ENCODE measurements around the gene DAB2IP.

Gene DAB2IP

GRCh38 chr9:121813519-121814210, 162.2 kb downstream of the DAB2IP start:
- Mint-ChIP-seq H3K9me3 (no peaks in the 10 kb centered on the region), H3K27ac (no peak overlapping the region), H3K4me1 (ENCODE audit: low read depth) (no peaks in the 10 kb centered on the region), H3K27me3 (peaks cover 6% of the 10 kb centered on the region), H3K36me3 (ENCODE audit: low read depth) (no peaks in the 10 kb centered on the region), H3K4me3 (no peak overlapping the region)
- intact Hi-C loops (cut with micrococcal nuclease), result no loop called here

GRCh38 chr9:121814594-121814993, 163.2 kb downstream of the DAB2IP start:
- Mint-ChIP-seq H3K4me3 (no peak overlapping the region), H3K4me1 (ENCODE audit: low read depth) (no peaks in the 10 kb centered on the region), H3K9me3 (no peaks in the 10 kb centered on the region), H3K36me3 (ENCODE audit: low read depth) (no peaks in the 10 kb centered on the region), H3K27me3 (peaks cover 6% of the 10 kb centered on the region), H3K27ac (no peak overlapping the region)
- intact Hi-C loops (cut with micrococcal nuclease), result no loop called here

- intact Hi-C loops (cut with micrococcal nuclease), result no loop called here
- Mint-ChIP-seq H3K4me3 (no peak overlapping the region), H3K4me1 (ENCODE audit: low read depth) (no peaks in the 10 kb centered on the region), H3K9me3 (no peaks in the 10 kb centered on the region), H3K27ac (no peak overlapping the region), H3K36me3 (ENCODE audit: low read depth) (no peaks in the 10 kb centered on the region), H3K27me3 (peaks cover 6% of the 10 kb centered on the region)
Observed at GRCh38 chr9:121815084-121815483, 163.7 kb downstream of the DAB2IP start.

- intact Hi-C loops (cut with micrococcal nuclease), result no loop called here
- no peak overlapping the region for H3K4me3 Mint-ChIP-seq
- no peak overlapping the region for H3K27ac Mint-ChIP-seq
- no peaks in the 10 kb centered on the region for H3K9me3 Mint-ChIP-seq
- no peaks in the 10 kb centered on the region for H3K4me1 Mint-ChIP-seq (ENCODE audit: low read depth)
- H3K27me3 Mint-ChIP-seq, result peaks cover 6% of the 10 kb centered on the region
- no peaks in the 10 kb centered on the region for H3K36me3 Mint-ChIP-seq (ENCODE audit: low read depth)
Observed at GRCh38 chr9:121815546-121816448, 164.4 kb downstream of the DAB2IP start.

GRCh38 chr9:121816449-121816817, 165.0 kb downstream of the DAB2IP start:
- intact Hi-C loops (cut with micrococcal nuclease), result no loop called here
- Mint-ChIP-seq H3K27ac (no peak overlapping the region), H3K9me3 (no peaks in the 10 kb centered on the region), H3K4me3 (no peak overlapping the region), H3K27me3 (peaks cover 6% of the 10 kb centered on the region), H3K4me1 (ENCODE audit: low read depth) (no peaks in the 10 kb centered on the region), H3K36me3 (ENCODE audit: low read depth) (no peaks in the 10 kb centered on the region)

GRCh38 chr9:121816845-121817450, 165.5 kb downstream of the DAB2IP start:
- Mint-ChIP-seq H3K27me3 (peaks cover 6% of the 10 kb centered on the region), H3K36me3 (ENCODE audit: low read depth) (no peaks in the 10 kb centered on the region), H3K4me1 (ENCODE audit: low read depth) (no peaks in the 10 kb centered on the region), H3K9me3 (no peaks in the 10 kb centered on the region), H3K27ac (no peak overlapping the region), H3K4me3 (no peak overlapping the region)
- intact Hi-C loops (cut with micrococcal nuclease), result no loop called here

- no peaks in the 10 kb centered on the region for H3K4me1 Mint-ChIP-seq (ENCODE audit: low read depth)
- H3K9me3 Mint-ChIP-seq, result no peaks in the 10 kb centered on the region
- H3K36me3 Mint-ChIP-seq (ENCODE audit: low read depth), result no peaks in the 10 kb centered on the region
- intact Hi-C loops (cut with micrococcal nuclease), result no loop called here
- no peak overlapping the region for H3K27ac Mint-ChIP-seq
- H3K27me3 Mint-ChIP-seq, result peaks cover 6% of the 10 kb centered on the region
- H3K4me3 Mint-ChIP-seq, result no peak overlapping the region
Observed at GRCh38 chr9:121817476-121817875, 166.0 kb downstream of the DAB2IP start.

- Mint-ChIP-seq H3K4me3 (no peak overlapping the region), H3K27ac (no peak overlapping the region), H3K4me1 (ENCODE audit: low read depth) (no peaks in the 10 kb centered on the region), H3K27me3 (peaks cover 6% of the 10 kb centered on the region), H3K9me3 (no peaks in the 10 kb centered on the region), H3K36me3 (ENCODE audit: low read depth) (no peaks in the 10 kb centered on the region)
- intact Hi-C loops (cut with micrococcal nuclease), result no loop called here
Observed at GRCh38 chr9:121818016-121818661, 166.7 kb downstream of the DAB2IP start.

- Mint-ChIP-seq H3K9me3 (no peaks in the 10 kb centered on the region), H3K4me1 (ENCODE audit: low read depth) (no peaks in the 10 kb centered on the region), H3K36me3 (ENCODE audit: low read depth) (no peaks in the 10 kb centered on the region), H3K4me3 (no peak overlapping the region), H3K27me3 (peaks cover 6% of the 10 kb centered on the region), H3K27ac (no peak overlapping the region)
- intact Hi-C loops (cut with micrococcal nuclease), result no loop called here
Observed at GRCh38 chr9:121818841-121819427, 167.5 kb downstream of the DAB2IP start.

GRCh38 chr9:121819428-121820231, 168.2 kb downstream of the DAB2IP start:
- no peaks in the 10 kb centered on the region for H3K4me1 Mint-ChIP-seq (ENCODE audit: low read depth)
- no peaks in the 10 kb centered on the region for H3K36me3 Mint-ChIP-seq (ENCODE audit: low read depth)
- intact Hi-C loops (cut with micrococcal nuclease), result no loop called here
- H3K27me3 Mint-ChIP-seq, result peaks cover 6% of the 10 kb centered on the region
- H3K9me3 Mint-ChIP-seq, result no peaks in the 10 kb centered on the region
- no peak overlapping the region for H3K4me3 Mint-ChIP-seq
- no peak overlapping the region for H3K27ac Mint-ChIP-seq

GRCh38 chr9:121820286-121821005, 169.0 kb downstream of the DAB2IP start:
- intact Hi-C loops (cut with micrococcal nuclease), result no loop called here
- H3K9me3 Mint-ChIP-seq, result no peaks in the 10 kb centered on the region
- H3K27me3 Mint-ChIP-seq, result peaks cover 6% of the 10 kb centered on the region
- no peaks in the 10 kb centered on the region for H3K36me3 Mint-ChIP-seq (ENCODE audit: low read depth)
- no peak overlapping the region for H3K4me3 Mint-ChIP-seq
- H3K27ac Mint-ChIP-seq, result no peak overlapping the region
- no peaks in the 10 kb centered on the region for H3K4me1 Mint-ChIP-seq (ENCODE audit: low read depth)

- H3K27me3 Mint-ChIP-seq, result peaks cover 6% of the 10 kb centered on the region
- no peaks in the 10 kb centered on the region for H3K36me3 Mint-ChIP-seq (ENCODE audit: low read depth)
- H3K4me1 Mint-ChIP-seq (ENCODE audit: low read depth), result no peaks in the 10 kb centered on the region
- no peak overlapping the region for H3K27ac Mint-ChIP-seq
- H3K9me3 Mint-ChIP-seq, result no peaks in the 10 kb centered on the region
- H3K4me3 Mint-ChIP-seq, result no peak overlapping the region
- intact Hi-C loops (cut with micrococcal nuclease), result no loop called here
Observed at GRCh38 chr9:121821326-121821725, 169.9 kb downstream of the DAB2IP start.

Data from dendritic cell treated with granulocyte-macrophage colony-stimulating factor and Interleukin-4, amounts not matched to agents 40 ng/mL and 50 ng/mL, for 4 days (primary cell).